GM18526 (cell line): Measurements from ENCODE around the gene TSNAX.

Source experiments
- POLR2A ChIP-seq: IDR thresholded peaks from 3 replicates; pipeline ENCODE4 v1.6.1; 2011; ENCODE audit not compliant: insufficient read length; ENCODE audit errors: extremely low read depth

TSNAX gene

GRCh38 chr1:231508497-231508896 lies 20.0 kb upstream of the TSNAX start:
- no peak for TF ChIP-seq POLR2A

GRCh38 chr1:231508941-231509340 lies 19.5 kb upstream of the TSNAX start:
- TF ChIP-seq POLR2A: no peak

- no peak for TF ChIP-seq POLR2A
These were observed 16.2 kb upstream of the TSNAX start for GRCh38 chr1:231512147-231512698.

- no peak for TF ChIP-seq POLR2A
These were observed 12.7 kb upstream of the TSNAX start for GRCh38 chr1:231515748-231516147.

GRCh38 chr1:231517076-231517475 lies 11.4 kb upstream of the TSNAX start:
- no peak for TF ChIP-seq POLR2A

GRCh38 chr1:231518485-231519034 lies 9.9 kb upstream of the TSNAX start:
- TF ChIP-seq POLR2A: no peak

GRCh38 chr1:231519166-231519565 lies 9.3 kb upstream of the TSNAX start:
- no peak for TF ChIP-seq POLR2A

- no peak for TF ChIP-seq POLR2A
These were observed 6.4 kb upstream of the TSNAX start for GRCh38 chr1:231522038-231522437.

GRCh38 chr1:231522931-231523642 lies 5.4 kb upstream of the TSNAX start:
- TF ChIP-seq POLR2A: no peak

- TF ChIP-seq POLR2A: no peak
These were observed 4.7 kb upstream of the TSNAX start for GRCh38 chr1:231523816-231524215.

- TF ChIP-seq POLR2A: no peak
These were observed 1.9 kb upstream of the TSNAX start for GRCh38 chr1:231526536-231526935.

GRCh38 chr1:231527586-231528171 lies 790 bp upstream of the TSNAX start:
- TF ChIP-seq POLR2A: no peak

- no peak for TF ChIP-seq POLR2A
These were observed 4.8 kb downstream of the TSNAX start for GRCh38 chr1:231533240-231533639.

GRCh38 chr1:231534703-231535159 lies 6.3 kb downstream of the TSNAX start:
- no peak for TF ChIP-seq POLR2A

GRCh38 chr1:231536099-231536498 lies 7.6 kb downstream of the TSNAX start:
- TF ChIP-seq POLR2A: no peak

- TF ChIP-seq POLR2A: no peak
These were observed 12.4 kb downstream of the TSNAX start for GRCh38 chr1:231540847-231541246.

- no peak for TF ChIP-seq POLR2A
These were observed 13.4 kb downstream of the TSNAX start for GRCh38 chr1:231541842-231542241.
